ENCODE measurements around the gene ANKUB1. TPM values are rescaled to one million over a fixed set of nuclear protein-coding genes. Genes with fewer than 3 reads are reported as not detected.

ANKUB1 gene
- total and polyA plus RNA-seq, 8 donors = 0.14 to 2.2 (median 0.44) TPM; not detected in 1

DNA sequence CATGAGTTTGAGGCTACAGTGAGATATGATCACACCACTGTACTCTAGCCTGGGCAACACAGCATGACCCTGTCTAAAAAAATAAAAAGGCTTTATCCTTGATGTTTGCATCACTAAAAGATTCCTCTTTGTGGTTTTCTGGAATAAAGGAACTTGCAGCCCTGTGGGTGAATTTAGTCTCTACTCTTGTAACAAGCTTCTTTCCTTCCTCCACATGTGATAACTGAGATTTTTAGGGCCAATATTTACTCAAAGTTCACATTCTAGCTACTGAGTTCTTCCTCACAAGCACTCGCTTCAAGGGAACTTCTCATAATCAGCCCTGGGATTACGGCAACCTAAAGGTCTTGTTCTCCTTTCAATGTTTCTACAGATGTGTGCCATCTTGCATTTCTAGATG is 64.7 kb downstream of the ANKUB1 start:
- Histone ChIP-seq H3K27ac (no peak overlapping the region), H3K36me3 (no peaks in the 10 kb centered on the region), H3K9me3 (no peaks in the 10 kb centered on the region), H3K4me3 (no peak overlapping the region), H3K4me1 (no peaks in the 10 kb centered on the region), H3K27me3 (no peaks in the 10 kb centered on the region)
- ATAC-seq (no peak), DNase-seq (no peak)
- TF ChIP-seq, protein P1, sequence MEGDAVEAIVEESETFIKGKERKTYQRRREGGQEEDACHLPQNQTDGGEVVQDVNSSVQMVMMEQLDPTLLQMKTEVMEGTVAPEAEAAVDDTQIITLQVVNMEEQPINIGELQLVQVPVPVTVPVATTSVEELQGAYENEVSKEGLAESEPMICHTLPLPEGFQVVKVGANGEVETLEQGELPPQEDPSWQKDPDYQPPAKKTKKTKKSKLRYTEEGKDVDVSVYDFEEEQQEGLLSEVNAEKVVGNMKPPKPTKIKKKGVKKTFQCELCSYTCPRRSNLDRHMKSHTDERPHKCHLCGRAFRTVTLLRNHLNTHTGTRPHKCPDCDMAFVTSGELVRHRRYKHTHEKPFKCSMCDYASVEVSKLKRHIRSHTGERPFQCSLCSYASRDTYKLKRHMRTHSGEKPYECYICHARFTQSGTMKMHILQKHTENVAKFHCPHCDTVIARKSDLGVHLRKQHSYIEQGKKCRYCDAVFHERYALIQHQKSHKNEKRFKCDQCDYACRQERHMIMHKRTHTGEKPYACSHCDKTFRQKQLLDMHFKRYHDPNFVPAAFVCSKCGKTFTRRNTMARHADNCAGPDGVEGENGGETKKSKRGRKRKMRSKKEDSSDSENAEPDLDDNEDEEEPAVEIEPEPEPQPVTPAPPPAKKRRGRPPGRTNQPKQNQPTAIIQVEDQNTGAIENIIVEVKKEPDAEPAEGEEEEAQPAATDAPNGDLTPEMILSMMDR (IDR thresholded peaks at IDR 0.05) = no peak
- intact Hi-C loops (cut with DNase I) = no loop called here

DNA sequence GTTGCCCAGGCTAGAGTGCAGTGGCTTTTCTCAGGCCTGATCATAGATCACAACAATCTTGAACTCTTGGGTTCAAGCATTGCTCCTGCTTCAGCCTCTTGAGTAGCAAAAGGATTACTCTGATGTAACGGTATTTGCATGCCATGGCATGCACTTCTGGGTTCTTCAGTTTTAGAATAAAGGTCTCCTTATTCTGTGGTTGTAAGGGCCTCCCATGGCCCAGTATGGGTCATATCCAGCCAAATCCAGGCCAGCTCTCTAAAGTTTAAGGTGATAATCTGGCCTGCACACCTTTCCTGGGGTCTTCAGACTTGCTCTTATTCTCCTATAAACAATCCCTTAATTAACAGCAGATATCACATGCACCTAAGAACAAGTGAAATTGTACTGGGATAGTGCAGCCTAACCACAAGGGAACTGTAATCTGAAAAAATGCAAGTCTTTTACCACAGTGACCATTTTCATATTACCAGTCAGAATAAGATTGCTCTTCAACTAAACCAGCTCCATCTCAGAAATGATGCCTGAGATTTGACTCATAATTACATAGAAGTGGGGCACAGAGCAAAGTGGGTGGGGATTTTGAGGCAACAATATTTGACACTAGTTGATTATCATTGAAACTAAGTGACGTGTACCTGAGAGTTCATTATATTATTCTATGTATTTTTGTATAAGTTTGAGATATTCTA is 65.5 kb downstream of the ANKUB1 start:
- Histone ChIP-seq H3K27ac (no peak overlapping the region), H3K27me3 (no peaks in the 10 kb centered on the region), H3K4me3 (no peak overlapping the region), H3K36me3 (no peaks in the 10 kb centered on the region), H3K4me1 (no peaks in the 10 kb centered on the region), H3K9me3 (no peaks in the 10 kb centered on the region)
- intact Hi-C loops (cut with DNase I) = no loop called here
- ATAC-seq (no peak), DNase-seq (no peak)
- TF ChIP-seq, protein P1 (IDR thresholded peaks at IDR 0.05) = no peak

DNA sequence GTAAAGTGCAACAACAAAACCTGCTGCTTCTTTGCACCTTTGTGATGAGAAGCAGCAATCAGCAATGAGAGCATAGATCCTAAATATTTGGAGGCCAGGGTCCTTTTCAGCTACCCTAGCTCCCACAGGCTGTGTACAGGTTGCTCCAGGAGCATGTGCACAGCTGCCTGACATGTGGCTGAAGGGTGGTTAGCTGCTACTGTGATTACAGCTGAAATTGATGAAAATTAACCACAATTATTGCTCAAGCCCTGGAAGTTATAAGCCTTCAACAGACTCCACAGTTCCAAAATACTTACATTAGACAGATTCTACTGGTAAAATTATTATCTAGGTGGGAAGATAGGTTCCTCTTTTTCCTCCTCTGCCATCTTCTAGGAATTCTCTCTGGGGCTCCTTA is 68.6 kb downstream of the ANKUB1 start:
- TF ChIP-seq, protein P1 (IDR thresholded peaks at IDR 0.05) = no peak
- H3K27me3 ChIP-seq = no peaks in the 10 kb centered on the region
- H3K36me3 ChIP-seq = no peaks in the 10 kb centered on the region
- no peak overlapping the region for H3K4me3 ChIP-seq
- H3K27ac ChIP-seq = no peak overlapping the region
- no peak for DNase-seq
- intact Hi-C loops (cut with DNase I) = no loop called here
- ATAC-seq = no peak
- H3K9me3 ChIP-seq = peaks cover 0 to 13% of the 10 kb centered on the region in 2 donors
- no peaks in the 10 kb centered on the region for H3K4me1 ChIP-seq

DNA sequence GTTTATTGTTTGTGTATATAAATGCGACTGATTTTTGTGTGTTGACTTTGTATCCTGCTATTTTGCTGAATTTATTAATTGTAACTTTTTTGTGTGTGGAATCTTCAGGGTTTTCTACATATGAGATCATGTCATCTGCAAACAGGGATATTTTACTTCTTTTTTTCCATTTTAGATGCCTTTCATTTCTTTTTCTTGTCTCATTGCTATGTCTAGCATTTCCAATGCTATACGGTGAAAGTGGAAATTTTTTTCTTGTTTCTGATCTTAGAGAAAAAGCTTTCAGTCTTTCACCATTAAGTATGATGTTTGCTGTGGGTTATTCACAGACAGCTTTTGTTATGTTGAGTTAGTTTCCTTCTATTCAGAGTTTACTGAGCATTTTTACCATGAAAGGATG is 71.4 kb downstream of the ANKUB1 start:
- DNase-seq = no peak
- Histone ChIP-seq H3K4me1 (peaks cover 0 to 6% of the 10 kb centered on the region in 2 donors), H3K27me3 (no peaks in the 10 kb centered on the region), H3K9me3 (peaks cover 0 to 13% of the 10 kb centered on the region in 2 donors), H3K4me3 (no peak overlapping the region), H3K36me3 (no peaks in the 10 kb centered on the region), H3K27ac (no peak overlapping the region)
- no peak for ATAC-seq
- TF ChIP-seq, protein P1 (IDR thresholded peaks at IDR 0.05) = no peak
- intact Hi-C loops (cut with DNase I) = no loop called here

DNA sequence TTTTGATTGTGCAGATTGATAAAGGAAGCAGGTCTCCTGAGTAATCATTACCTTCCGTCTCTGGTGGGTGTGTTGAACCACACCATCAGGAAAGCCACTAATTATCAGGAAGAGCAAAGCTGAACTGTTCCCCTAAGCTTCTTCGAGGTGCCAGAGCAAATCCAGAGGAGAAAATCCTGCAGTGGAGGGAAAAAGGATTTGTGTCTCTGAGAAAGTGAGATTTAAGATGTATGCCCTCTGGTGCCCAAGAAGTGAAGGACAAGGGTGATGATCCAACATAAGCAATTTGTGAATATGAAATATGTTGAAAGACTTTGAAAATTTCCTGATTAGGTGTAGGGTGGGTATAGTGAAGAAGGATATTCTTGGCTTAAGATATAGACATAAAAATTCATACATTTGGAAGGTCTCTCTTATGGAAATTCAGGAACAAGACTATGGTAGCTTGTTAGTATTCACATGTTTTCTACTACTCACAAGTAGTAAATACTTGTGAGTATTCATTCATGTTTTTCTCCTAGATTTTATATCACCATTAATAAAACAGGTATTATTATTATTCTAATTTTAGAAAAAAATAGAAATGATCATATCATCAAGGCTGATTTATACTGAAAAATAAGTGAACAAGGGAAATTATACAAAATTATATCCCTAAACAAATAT is 74.8 kb downstream of the ANKUB1 start:
- DNase-seq (peak in 2 of 4 donors; percentile 63 to 76), ATAC-seq (peak; percentile 88)
- Histone ChIP-seq H3K27me3 (no peaks in the 10 kb centered on the region), H3K36me3 (no peaks in the 10 kb centered on the region), H3K4me1 (peaks cover 0 to 6% of the 10 kb centered on the region in 2 donors), H3K4me3 (no peak overlapping the region), H3K27ac (no peak overlapping the region), H3K9me3 (peaks cover 0 to 13% of the 10 kb centered on the region in 2 donors)
- intact Hi-C loops (cut with DNase I) = loop anchor here in 1 of 2 donors (10.0 kb wide), 1 partner anchor 193 kb away; no protein-coding TSS in a partner anchor
- TF ChIP-seq, protein P1 (IDR thresholded peaks at IDR 0.05) = peak; percentile 59 to 62

Data from left lung (tissue), 10 donors.